22Rv1 (cell line): ENCODE data around the gene SPG21.

Experiments
- CTCF ChIP-seq: fragments of 450-650 bp; IDR thresholded peaks from 2 replicates; pipeline ENCODE4 v1.5.1; 2017; ENCODE audit warnings: mild to moderate bottlenecking
- ZFX ChIP-seq: fragments of 450-650 bp; IDR thresholded peaks from 2 replicates; pipeline ENCODE4 v1.6.1; 2017; ENCODE audit warnings: antibody characterized with exemption, borderline replicate concordance

- TF ChIP-seq CTCF (no peak), ZFX (no peak)
Measured at GRCh38 chr15:64960153-64960552, 29.6 kb downstream of the SPG21 start.
